ENCODE measurements around the gene EVA1C.

- no peak for TF ChIP-seq CTCF (conservative IDR thresholded peaks at IDR 0.05; ENCODE audit: low read length)
- TF ChIP-seq EZH2phosphoT487 (IDR thresholded peaks at IDR 0.05; ENCODE audit: borderline replicate concordance) = no peak
Observed at GRCh38 chr21:32533053-32533452, 120.5 kb downstream of the EVA1C start.
